ENCODE measurements around the gene MYH14. TPM values are rescaled to one million over a fixed set of nuclear protein-coding genes. Genes with fewer than 3 reads are reported as not detected.

MYH14 gene
- polyA plus RNA-seq, 1 donor from 2014 or later: not detected

DNA sequence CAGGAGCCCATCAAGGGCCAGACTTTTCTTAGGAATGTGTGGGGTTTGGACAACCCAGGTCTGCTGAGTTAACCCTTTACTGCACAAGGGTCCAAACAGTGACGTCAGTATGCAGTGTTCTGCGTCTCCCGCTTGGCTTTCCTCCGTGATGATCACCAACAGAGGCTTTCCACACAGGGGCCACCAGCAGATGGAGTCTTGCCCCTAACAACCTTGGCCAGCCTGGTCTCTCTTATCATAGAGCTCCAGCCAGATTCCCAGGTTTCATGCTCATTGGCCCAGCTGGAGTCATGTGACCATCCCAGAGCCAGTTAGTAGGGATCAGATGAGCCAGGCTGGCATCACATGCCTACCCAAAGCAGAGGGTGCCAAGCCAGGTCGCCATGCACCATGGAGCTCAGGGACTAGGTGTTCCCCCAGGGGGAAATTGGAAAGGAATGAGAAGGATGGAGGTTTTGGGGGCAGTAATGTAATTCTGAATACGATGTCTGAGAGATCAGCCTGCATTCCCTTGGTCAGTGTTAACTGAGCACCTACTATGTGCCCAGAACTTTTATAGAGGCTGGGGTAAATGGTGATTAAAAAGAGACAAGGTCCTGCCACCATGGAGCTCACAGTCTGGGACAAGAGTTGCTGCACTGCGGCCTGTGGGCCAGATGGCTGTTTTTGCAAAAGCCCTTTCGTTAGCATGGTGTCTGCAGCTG is 61.2 kb downstream of the MYH14 start:
- no peak overlapping the region for H2AFZ ChIP-seq (ENCODE audit: low read depth, low read length)
- no peaks in the 10 kb centered on the region for H3K9me2 ChIP-seq (ENCODE audit: insufficient read depth, low read length)
- TF ChIP-seq, protein P1, sequence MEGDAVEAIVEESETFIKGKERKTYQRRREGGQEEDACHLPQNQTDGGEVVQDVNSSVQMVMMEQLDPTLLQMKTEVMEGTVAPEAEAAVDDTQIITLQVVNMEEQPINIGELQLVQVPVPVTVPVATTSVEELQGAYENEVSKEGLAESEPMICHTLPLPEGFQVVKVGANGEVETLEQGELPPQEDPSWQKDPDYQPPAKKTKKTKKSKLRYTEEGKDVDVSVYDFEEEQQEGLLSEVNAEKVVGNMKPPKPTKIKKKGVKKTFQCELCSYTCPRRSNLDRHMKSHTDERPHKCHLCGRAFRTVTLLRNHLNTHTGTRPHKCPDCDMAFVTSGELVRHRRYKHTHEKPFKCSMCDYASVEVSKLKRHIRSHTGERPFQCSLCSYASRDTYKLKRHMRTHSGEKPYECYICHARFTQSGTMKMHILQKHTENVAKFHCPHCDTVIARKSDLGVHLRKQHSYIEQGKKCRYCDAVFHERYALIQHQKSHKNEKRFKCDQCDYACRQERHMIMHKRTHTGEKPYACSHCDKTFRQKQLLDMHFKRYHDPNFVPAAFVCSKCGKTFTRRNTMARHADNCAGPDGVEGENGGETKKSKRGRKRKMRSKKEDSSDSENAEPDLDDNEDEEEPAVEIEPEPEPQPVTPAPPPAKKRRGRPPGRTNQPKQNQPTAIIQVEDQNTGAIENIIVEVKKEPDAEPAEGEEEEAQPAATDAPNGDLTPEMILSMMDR (IDR thresholded peaks at IDR 0.05; ENCODE audit: poor library complexity, severe bottlenecking): no peak
- TF ChIP-seq RAD21 (conservative IDR thresholded peaks at IDR 0.05): no peak
- no peak for TF ChIP-seq TAF1 (IDR thresholded peaks at IDR 0.05; ENCODE audit: low read depth)
- TF ChIP-seq POLR2AphosphoS5 (IDR thresholded peaks at IDR 0.05): no peak
- TF ChIP-seq EZH2 (IDR thresholded peaks at IDR 0.05; ENCODE audit: borderline replicate concordance, insufficient read depth, low read length, poor library complexity, severe bottlenecking): no peak
- TF ChIP-seq EP300 (conservative IDR thresholded peaks at IDR 0.05; ENCODE audit: poor library complexity, severe bottlenecking): no peak
- H3K79me2 ChIP-seq (replicated peaks; ENCODE audit: insufficient read depth, low read length): no peaks in the 10 kb centered on the region
- no peak overlapping the region for H3K4me3 ChIP-seq (ENCODE audit: low read length)
- H3K36me3 ChIP-seq (ENCODE audit: insufficient read depth, low read length): no peaks in the 10 kb centered on the region
- no peaks in the 10 kb centered on the region for H4K20me1 ChIP-seq (ENCODE audit: insufficient read depth)
- H3F3A ChIP-seq (ENCODE audit: insufficient read depth, low read length, poor library complexity, severe bottlenecking): no peaks in the 10 kb centered on the region
- no peak overlapping the region for H3K9ac ChIP-seq (ENCODE audit: low read length)
- H3K9me3 ChIP-seq (ENCODE audit: low read length): no peaks in the 10 kb centered on the region
- H3K27ac ChIP-seq (ENCODE audit: low read length): no peak overlapping the region
- no peak overlapping the region for H3K4me2 ChIP-seq (ENCODE audit: low read length)
- no peaks in the 10 kb centered on the region for H3K27me3 ChIP-seq (ENCODE audit: insufficient read depth, low read depth, low read length)

DNA sequence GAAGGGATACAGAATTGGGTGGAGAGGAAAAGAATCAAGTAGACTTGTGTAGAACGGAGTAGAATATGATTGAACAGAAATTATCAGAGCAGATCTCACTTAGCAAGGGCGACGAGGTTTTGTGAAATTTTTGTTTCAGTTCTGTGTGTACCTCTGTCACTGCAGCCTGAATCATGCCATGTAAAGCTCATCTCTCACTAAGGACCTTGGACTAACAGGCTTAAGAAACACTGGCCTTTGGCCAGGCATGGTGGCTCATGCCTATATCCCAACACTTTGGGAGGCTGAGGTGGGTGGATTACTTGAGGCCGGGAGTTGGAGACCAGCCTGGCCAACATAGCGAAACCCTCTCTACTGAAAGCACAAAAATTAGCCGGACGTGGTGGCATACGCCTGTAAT is 62.6 kb downstream of the MYH14 start:
- TF ChIP-seq EP300 (conservative IDR thresholded peaks at IDR 0.05; ENCODE audit: poor library complexity, severe bottlenecking) (no peak), REST (IDR thresholded peaks at IDR 0.05; ENCODE audit: borderline replicate concordance) (no peak), MXI1 (conservative IDR thresholded peaks at IDR 0.05; ENCODE audit: poor library complexity, severe bottlenecking) (no peak), RAD21 (conservative IDR thresholded peaks at IDR 0.05) (no peak), POLR2AphosphoS5 (IDR thresholded peaks at IDR 0.05) (no peak), SMC3 (conservative IDR thresholded peaks at IDR 0.05; ENCODE audit: poor library complexity) (no peak), TAF1 (IDR thresholded peaks at IDR 0.05; ENCODE audit: low read depth) (no peak), EZH2 (IDR thresholded peaks at IDR 0.05; ENCODE audit: borderline replicate concordance, insufficient read depth, low read length, poor library complexity, severe bottlenecking) (no peak)
- TF ChIP-seq, protein P1 (IDR thresholded peaks at IDR 0.05; ENCODE audit: poor library complexity, severe bottlenecking): no peak
- Histone ChIP-seq H3F3A (ENCODE audit: insufficient read depth, low read length, poor library complexity, severe bottlenecking) (no peaks in the 10 kb centered on the region), H3K4me3 (ENCODE audit: low read length) (no peak overlapping the region), H2AFZ (ENCODE audit: low read depth, low read length) (no peak overlapping the region), H3K9me3 (ENCODE audit: low read length) (no peaks in the 10 kb centered on the region), H3K9ac (ENCODE audit: low read length) (no peak overlapping the region), H3K27me3 (ENCODE audit: insufficient read depth, low read depth, low read length) (no peaks in the 10 kb centered on the region), H3K79me2 (replicated peaks; ENCODE audit: insufficient read depth, low read length) (no peaks in the 10 kb centered on the region), H3K4me2 (ENCODE audit: low read length) (no peak overlapping the region), H3K36me3 (ENCODE audit: insufficient read depth, low read length) (no peaks in the 10 kb centered on the region), H4K20me1 (ENCODE audit: insufficient read depth) (no peaks in the 10 kb centered on the region), H3K9me2 (ENCODE audit: insufficient read depth, low read length) (no peaks in the 10 kb centered on the region), H3K27ac (ENCODE audit: low read length) (no peak overlapping the region)
